Kidney epithelial cell (primary cell): ENCODE measurements around the gene ZNF667. TPM values are rescaled to one million over a fixed set of nuclear protein-coding genes. Genes with fewer than 3 reads are reported as not detected.
A peak's percentile ranks its signal among the peaks of the same experiment; 100 is the strongest.

Experiments used
- DNase-seq: peaks from one replicate; pipeline ENCODE4 v3.0.0-alpha.2; 2010; ENCODE audit warnings: low read depth
- H3K27me3 ChIP-seq: 2 replicates; pipeline ENCODE4 v1.6.0; 2011; ENCODE audit warnings: low read length; ENCODE audit not compliant: control insufficient read depth, insufficient read depth
- H3K36me3 ChIP-seq: 2 replicates; pipeline ENCODE4 v1.5.1; 2011; ENCODE audit warnings: low read length; ENCODE audit not compliant: control insufficient read depth, insufficient read depth
- H3K4me3 ChIP-seq: 2 replicates; pipeline ENCODE4 v1.5.1; 2011; ENCODE audit warnings: low read depth, mild to moderate bottlenecking, control low read depth, low read length
- total RNA-seq: library from RNA; depleted of rRNA; stranded (reverse); fragments of >200 nt; gene quantifications from 2 replicates; pipeline ENCODE4 v1.2.3, GENCODE V29; 2015
- TF ChIP-seq, protein P1 (sequence below): IDR thresholded peaks from 2 replicates; pipeline ENCODE4 v1.5.1; 2011; ENCODE audit warnings: mild to moderate bottlenecking, moderate library complexity, low read length, control low read depth, inconsistent platforms; ENCODE audit not compliant: insufficient read depth, poor library complexity, severe bottlenecking

ZNF667 gene
- total RNA-seq, 1 donor from 2014 or later, result 4.2 TPM

DNA sequence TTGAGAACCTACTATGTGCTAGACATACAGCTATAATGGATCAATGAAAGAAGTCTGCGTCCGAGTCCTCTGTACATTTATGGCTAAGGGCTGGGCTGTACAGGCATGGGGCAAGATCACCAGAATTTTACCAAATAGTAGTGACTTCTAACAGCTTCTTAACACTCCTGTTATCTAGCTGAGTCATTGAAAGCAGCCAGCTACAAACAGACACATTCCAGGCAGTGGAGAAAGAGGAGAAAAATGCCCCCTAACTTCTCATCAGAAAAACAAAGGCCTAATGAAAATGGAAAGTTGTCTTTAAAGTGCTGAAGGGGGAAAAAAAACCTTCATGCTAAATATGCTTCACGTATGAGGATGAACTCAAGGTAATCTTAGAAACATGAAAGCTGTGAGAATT, 14.3 kb upstream of the ZNF667 start:
- DNase-seq, result no peak
- no peaks in the 10 kb centered on the region for H3K36me3 ChIP-seq
- TF ChIP-seq, protein P1, sequence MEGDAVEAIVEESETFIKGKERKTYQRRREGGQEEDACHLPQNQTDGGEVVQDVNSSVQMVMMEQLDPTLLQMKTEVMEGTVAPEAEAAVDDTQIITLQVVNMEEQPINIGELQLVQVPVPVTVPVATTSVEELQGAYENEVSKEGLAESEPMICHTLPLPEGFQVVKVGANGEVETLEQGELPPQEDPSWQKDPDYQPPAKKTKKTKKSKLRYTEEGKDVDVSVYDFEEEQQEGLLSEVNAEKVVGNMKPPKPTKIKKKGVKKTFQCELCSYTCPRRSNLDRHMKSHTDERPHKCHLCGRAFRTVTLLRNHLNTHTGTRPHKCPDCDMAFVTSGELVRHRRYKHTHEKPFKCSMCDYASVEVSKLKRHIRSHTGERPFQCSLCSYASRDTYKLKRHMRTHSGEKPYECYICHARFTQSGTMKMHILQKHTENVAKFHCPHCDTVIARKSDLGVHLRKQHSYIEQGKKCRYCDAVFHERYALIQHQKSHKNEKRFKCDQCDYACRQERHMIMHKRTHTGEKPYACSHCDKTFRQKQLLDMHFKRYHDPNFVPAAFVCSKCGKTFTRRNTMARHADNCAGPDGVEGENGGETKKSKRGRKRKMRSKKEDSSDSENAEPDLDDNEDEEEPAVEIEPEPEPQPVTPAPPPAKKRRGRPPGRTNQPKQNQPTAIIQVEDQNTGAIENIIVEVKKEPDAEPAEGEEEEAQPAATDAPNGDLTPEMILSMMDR, result no peak

DNA sequence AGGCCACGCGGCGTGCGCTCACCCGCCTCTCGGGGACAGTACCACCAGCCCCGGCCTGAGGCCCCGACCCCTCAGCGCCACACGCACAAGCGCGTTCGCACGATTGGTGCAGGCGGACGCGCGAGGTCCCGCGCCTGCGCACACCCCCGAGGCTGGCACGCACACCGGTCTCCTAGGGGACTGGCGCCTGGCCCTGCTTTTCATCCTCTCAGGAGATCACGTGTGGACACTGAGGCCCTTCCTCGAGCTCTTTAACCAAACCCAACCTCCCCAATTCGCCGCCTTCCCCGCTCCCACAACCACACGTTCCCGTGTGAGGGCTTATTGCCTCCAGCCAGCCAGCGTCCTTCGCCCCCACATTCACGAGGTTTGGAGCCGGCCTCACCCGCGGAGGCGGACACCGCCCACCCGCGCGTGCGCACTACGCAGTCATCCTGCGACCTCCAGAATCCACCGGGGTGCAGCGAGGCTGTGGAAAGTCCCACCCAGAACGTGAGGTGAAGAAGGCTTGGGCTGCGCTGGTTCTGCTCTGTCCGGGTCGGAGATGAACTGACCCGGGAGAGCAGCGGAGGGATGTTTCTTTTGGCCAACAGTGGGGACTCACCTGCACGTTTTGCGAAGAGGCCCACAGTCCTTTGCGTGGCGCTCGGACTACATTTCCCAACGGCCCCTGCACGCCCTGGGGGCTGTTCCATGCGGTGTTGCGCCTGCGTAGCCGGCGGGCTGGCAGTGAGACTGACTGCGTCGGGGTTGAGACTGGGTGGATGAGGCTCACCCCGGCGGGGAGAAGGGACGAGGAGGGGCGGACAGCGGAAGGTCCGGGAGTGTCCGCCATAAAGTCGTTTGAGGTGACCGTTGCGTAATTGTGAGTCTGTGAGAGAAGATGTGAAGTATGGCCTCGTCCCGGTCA, 539 bp upstream of the ZNF667 start:
- Histone ChIP-seq H3K36me3 (no peaks in the 10 kb centered on the region), H3K4me3 (peak overlapping the region; percentile 88), H3K27me3 (no peaks in the 10 kb centered on the region)
- peak; percentile 69 for DNase-seq
- TF ChIP-seq, protein P1, result no peak

More for the DNA sequence above, 14.3 kb upstream of the ZNF667 start:
- no peak overlapping the region for H3K4me3 ChIP-seq
- H3K27me3 ChIP-seq, result no peaks in the 10 kb centered on the region

DNA sequence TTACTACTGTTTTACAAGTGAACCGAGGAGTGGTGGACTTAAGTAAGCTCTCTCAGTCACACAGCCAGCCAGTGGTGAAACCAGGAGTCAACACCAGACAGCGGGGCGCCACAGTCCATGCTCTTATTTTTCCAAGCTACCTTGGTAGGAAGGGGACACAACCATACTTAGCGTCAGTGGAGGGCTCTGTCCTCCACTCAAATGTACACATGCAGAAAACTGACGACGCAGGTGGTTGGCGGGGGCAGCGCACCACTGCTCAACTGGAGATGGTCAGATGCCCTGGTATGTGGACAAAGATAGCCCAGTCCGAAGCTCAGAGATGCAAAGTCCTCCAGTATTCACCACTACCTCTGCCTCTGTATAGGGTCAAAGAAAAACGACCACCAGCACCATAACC, 1.1 kb downstream of the ZNF667 start:
- TF ChIP-seq, protein P1, result no peak
- DNase-seq, result no peak
- Histone ChIP-seq H3K4me3 (peak overlapping the region; percentile 88), H3K36me3 (no peaks in the 10 kb centered on the region), H3K27me3 (no peaks in the 10 kb centered on the region)

DNA sequence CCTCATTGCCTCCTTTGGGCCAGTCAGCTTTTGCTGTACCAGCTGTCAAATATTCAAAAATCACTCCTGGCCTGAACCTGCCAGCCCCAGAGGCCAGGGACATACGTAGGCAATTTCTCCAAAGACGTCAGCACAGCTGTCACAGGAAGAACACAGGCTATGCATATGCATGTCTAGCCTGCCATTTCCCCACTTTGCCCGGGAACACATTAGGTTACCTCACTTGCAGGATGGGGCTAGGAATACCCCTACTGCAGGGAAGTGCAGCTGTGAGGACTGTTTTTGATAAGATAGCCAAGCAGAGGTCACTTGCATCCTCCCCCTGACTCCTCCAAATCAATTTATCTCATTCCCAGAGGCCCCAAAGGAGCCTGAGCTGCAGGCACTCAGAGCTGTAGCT, 2.8 kb downstream of the ZNF667 start:
- TF ChIP-seq, protein P1, result no peak
- no peak for DNase-seq
- Histone ChIP-seq H3K36me3 (no peaks in the 10 kb centered on the region), H3K27me3 (no peaks in the 10 kb centered on the region), H3K4me3 (no peak overlapping the region)

DNA sequence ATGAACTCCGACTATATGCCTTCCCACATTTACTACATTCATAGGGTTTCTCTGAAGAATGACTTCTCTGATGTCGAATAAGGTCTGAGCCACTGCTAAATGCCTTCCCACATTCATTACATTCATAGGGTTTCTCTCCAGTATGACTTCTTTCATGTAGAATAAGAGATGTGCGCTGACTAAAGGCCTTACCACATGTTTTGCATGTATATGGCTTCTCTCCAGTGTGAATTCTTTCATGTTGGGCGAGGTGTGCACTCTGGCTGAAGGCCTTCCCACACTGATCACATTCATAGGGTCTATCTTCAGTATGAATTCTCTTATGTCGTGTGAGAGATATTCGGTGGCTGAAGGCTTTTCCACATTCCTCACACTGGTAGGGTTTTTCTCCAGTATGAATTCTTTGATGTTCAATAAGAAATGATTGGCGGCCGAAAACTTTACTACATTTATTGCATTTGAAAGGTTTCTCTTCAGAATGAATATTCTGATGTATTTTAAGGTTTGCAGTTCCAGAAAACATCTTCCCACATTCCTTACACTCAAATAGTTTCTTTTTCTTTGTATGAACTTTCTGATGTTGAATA, 35.8 kb downstream of the ZNF667 start:
- Histone ChIP-seq H3K4me3 (no peak overlapping the region), H3K36me3 (peaks cover under 1% of the 10 kb centered on the region), H3K27me3 (no peaks in the 10 kb centered on the region)
- DNase-seq, result no peak
- TF ChIP-seq, protein P1, result no peak

DNA sequence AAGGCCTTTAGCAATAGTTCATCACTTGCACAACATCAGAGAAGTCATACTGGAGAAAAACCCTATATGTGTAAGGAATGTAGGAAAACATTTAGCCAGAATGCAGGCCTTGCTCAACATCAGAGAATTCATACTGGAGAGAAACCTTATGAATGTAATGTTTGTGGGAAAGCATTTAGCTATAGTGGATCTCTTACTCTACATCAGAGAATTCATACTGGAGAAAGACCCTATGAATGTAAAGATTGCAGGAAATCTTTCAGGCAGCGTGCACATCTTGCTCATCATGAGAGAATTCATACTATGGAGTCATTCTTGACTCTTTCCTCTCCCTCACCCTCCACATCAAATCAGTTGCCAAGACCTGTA, 53.2 kb downstream of the ZNF667 start:
- H3K27me3 ChIP-seq, result no peaks in the 10 kb centered on the region
- TF ChIP-seq, protein P1, result no peak
- no peak for DNase-seq
- no peak overlapping the region for H3K4me3 ChIP-seq
- H3K36me3 ChIP-seq, result peaks cover 4% of the 10 kb centered on the region
